Sciatic nerve (tissue), 2 donors: ENCODE measurements around the gene GNAO1. TPM values are rescaled to one million over a fixed set of nuclear protein-coding genes. Genes with fewer than 3 reads are reported as not detected.

Source experiments
- ATAC-seq: fragments of 200-7000 bp; cut with Tn5 transposase; one replicate; pipeline ENCODE4 v1.9.1; 2020; ENCODE audit warnings: mild to moderate bottlenecking, moderate library complexity
- DNase-seq: peaks from one replicate; pipeline ENCODE4 v3.0.0-alpha.2; 2020; ENCODE audit warnings: low spot score
- intact Hi-C: fragments of 100-400 bp; cut with DNase I; formaldehyde crosslinking; loops from one replicate; pipeline ENCODE4 v1.14.2; 2022
- total RNA-seq: library from RNA; stranded (reverse); fragmentation: NEBNext Ultra II Directional; extraction: Animal tissue kit (Norgen Biotek cat#: 25700); gene quantifications from one replicate; pipeline ENCODE4 v1.2.1, GENCODE V29; 2021
- donor health status: DM: no; HTN: no; CAD: no.
- donor health status: DM: no; HTN: no; CAD: no.

The GNAO1 gene
- total RNA-seq, 1 donor from 2014 or later = 7.9 TPM

- ATAC-seq (no peak), DNase-seq (no peak)
- intact Hi-C loops = no loop called here
Observed at GRCh38 chr16:56349711-56350161, 158.4 kb downstream of the GNAO1 start.

GRCh38 chr16:56350491-56351405 lies 159.5 kb downstream of the GNAO1 start:
- no peak for ATAC-seq
- DNase-seq = no peak

GRCh38 chr16:56351481-56351880 lies 160.2 kb downstream of the GNAO1 start:
- intact Hi-C loops = no loop called here
- ATAC-seq = no peak
- no peak for DNase-seq

More at GRCh38 chr16:56350491-56351405, 159.5 kb downstream of the GNAO1 start:
- intact Hi-C loops = no loop called here

GRCh38 chr16:56352351-56353053 lies 161.2 kb downstream of the GNAO1 start:
- ATAC-seq (no peak), DNase-seq (peak; percentile 35)
- intact Hi-C loops = no loop called here

- intact Hi-C loops = no loop called here
- ATAC-seq (no peak), DNase-seq (peak; percentile 33)
Observed at GRCh38 chr16:56353054-56353921, 162.0 kb downstream of the GNAO1 start.

GRCh38 chr16:56354016-56354415 lies 162.7 kb downstream of the GNAO1 start:
- DNase-seq = peak; percentile 39
- intact Hi-C loops = no loop called here

GRCh38 chr16:56354746-56355145 lies 163.5 kb downstream of the GNAO1 start:
- ATAC-seq = no peak
- intact Hi-C loops = no loop called here

More at GRCh38 chr16:56354016-56354415, 162.7 kb downstream of the GNAO1 start:
- no peak for ATAC-seq

GRCh38 chr16:56355221-56355620 lies 163.9 kb downstream of the GNAO1 start:
- ATAC-seq (no peak), DNase-seq (peak; percentile 49)
- intact Hi-C loops = no loop called here

More at GRCh38 chr16:56354746-56355145, 163.5 kb downstream of the GNAO1 start:
- DNase-seq = peak; percentile 53

- intact Hi-C loops = no loop called here
- DNase-seq (peak; percentile 58), ATAC-seq (no peak)
Observed at GRCh38 chr16:56355786-56356275, 164.5 kb downstream of the GNAO1 start.

- DNase-seq (peak; percentile 86), ATAC-seq (peak; percentile 95)
- intact Hi-C loops = no loop called here
Observed at GRCh38 chr16:56356276-56357240, 165.3 kb downstream of the GNAO1 start.

- intact Hi-C loops = no loop called here
Observed at GRCh38 chr16:56357241-56357764, 166.0 kb downstream of the GNAO1 start.

GRCh38 chr16:56357765-56358322 lies 166.6 kb downstream of the GNAO1 start:
- DNase-seq = peak; percentile 53
- ATAC-seq = no peak
- intact Hi-C loops = no loop called here

More at GRCh38 chr16:56357241-56357764, 166.0 kb downstream of the GNAO1 start:
- peak; percentile 77 for ATAC-seq
- peak; percentile 61 for DNase-seq

GRCh38 chr16:56360117-56361008 lies 169.1 kb downstream of the GNAO1 start:
- ATAC-seq = no peak
- no peak for DNase-seq
- intact Hi-C loops = no loop called here

- intact Hi-C loops = no loop called here
- no peak for ATAC-seq
- DNase-seq = no peak
Observed at GRCh38 chr16:56362057-56362655, 170.9 kb downstream of the GNAO1 start.

GRCh38 chr16:56362706-56363105 lies 171.4 kb downstream of the GNAO1 start:
- ATAC-seq (no peak), DNase-seq (no peak)
- intact Hi-C loops = no loop called here
